HG03060 (cell line): Measurements from ENCODE around the gene DDX49.

Experiments
- ATAC-seq: cut with Tn5 transposase; IDR thresholded peaks from one replicate; pipeline ENCODE4 v1.9.1; 2021; ENCODE audit warnings: low read depth, moderate number of reproducible peaks; ENCODE audit not compliant: unreplicated experiment

The DDX49 gene

GRCh38 chr19:18966307-18966706 lies 46.8 kb downstream of the DDX49 start:
- no peak for ATAC-seq

DNA sequence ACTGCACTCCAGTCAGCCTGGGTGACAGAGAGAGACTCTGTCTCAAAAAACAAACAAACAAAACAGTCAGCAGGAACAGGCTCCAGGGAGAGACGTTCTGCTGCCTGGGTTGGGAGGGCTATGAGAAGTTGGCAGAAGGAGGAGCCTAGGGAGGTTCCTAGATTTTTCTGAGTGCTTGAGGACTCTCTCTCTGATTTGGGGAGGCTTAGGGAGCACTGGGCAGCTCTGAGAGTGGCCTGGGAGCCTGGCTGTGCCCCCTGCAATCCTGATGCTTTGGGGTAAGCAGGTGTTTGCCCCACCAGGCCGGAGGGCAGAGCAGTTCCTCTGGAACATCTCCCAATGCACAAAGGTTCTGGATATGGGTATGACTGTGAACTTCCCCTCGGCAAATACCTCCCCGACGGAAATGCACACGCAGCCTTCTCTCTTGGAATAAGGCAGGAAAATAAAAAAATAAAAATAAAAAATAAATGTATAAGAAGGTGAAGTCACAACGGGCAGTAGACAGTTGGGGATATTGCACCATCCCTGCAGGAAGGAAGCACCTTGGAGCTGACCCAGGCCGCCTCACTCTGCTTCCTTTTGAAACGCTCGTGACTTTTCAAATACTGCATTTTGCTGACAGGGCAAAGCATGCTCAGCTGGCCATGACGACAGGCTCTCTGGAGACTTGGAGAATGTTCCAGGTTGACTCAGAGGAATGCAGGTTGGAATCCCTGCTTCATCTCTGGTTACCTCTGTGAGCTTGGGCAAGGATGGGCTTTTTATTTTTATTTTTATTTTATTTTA lies 48.0 kb downstream of the DDX49 start:
- ATAC-seq: no peak

DNA sequence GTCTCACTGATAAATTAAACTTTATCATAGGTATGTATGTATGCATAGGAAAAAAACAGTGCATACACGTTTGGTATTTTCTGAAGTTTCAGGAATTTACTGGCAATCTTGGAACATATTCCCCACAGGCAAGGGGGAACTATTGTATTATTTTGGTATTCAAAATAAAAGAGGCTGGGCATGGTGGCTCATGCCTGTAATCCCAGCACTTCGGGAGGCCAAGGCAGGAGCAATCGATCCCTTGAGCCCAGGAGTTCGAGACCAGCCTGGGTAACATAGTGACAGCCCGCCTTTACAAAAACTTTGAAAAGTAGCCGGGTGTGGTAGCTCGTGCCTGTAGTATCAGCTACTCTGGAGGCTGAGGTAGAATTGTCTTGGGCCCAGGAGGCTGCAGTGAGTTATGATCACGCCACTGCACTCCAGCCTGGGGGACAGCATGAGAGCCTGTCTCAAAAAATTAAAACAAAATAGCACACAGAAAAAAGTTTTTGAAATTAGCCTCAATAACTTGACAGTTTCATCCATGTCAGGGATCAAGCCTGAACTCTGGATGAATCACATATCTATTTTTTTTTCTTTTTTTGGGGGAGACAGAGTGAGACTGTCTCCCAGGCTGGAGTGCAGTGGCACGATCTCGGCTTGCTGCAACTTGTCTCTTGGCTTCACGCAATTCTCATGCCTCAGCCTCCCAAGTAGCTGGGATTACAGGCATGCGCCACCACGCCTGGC lies 50.6 kb downstream of the DDX49 start:
- no peak for ATAC-seq

DNA sequence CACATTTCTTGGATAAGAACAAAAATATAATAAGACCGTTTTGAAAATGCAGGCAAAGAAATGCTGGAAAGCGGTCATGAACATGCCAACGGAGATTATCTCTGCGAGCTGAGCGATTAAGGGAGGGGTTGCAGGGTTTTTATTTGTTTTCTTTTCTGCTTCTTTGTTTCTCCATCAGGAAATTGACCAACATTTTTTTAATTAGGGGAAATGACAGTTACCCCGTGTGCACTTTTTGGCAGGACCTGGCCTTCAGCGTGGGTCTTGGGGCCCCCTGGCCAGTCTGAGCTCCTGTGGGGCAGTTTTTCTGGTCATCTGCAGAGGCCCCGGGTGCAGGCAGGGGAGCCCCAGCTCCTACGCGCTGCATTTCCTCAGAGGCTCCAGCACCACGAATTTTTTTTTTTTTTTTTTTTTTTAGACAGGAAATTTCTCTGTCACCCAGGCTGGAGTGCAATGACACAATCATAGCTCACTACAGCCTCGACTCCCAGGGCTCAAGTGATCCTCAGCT lies 52.8 kb downstream of the DDX49 start:
- ATAC-seq: no peak

GRCh38 chr19:18972851-18973250 lies 53.3 kb downstream of the DDX49 start:
- no peak for ATAC-seq

DNA sequence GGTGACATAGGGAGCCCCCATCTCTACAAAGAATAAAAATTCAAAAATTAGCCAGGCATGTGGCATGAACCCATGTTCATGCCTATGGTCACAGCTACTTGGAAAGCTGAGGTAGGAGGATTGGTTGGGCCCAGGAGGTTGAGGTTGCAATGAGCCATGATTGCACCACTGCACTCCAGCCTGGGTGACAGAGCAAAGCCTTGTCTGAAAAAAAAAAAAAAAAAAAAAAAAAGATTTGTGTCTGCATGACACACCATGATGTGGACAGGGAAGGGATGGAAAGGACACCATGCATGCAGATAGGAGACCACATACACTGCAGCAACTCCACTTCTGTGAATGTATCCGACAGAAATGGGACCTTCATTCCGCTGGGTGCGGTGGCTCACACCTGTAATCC lies 55.5 kb downstream of the DDX49 start:
- no peak for ATAC-seq

DNA sequence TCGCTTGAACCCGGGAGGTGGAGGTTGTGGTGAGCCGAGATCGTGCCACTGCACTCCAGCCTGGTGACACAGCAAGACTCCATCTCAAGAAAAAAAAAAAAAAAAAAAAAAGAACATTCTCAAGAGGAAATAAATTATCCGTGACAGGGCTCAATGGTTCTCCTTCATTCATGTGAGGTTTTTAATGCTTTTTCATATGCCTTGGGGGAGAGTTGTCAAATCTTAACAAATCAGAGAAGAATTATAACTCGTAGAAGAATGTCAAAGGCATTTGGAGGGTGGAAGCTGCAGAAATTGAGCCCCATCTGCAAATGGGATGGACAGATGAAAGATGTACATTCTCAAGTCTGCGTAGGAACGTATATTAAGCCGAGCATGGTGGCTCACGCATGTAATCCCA lies 56.4 kb downstream of the DDX49 start:
- no peak for ATAC-seq
